CD14-positive monocyte (primary cell): ENCODE measurements around the gene SNX25. TPM values are rescaled to one million over a fixed set of nuclear protein-coding genes. Genes with fewer than 3 reads are reported as not detected.

Experiments used
- DNase-seq, 3 donors: peaks; one replicate each; pipeline ENCODE4 v3.0.0-alpha.2; 2011 to 2022
- H2AFZ ChIP-seq: 2 replicates; pipeline ENCODE4 v1.6.0; 2012; ENCODE audit warnings: mild to moderate bottlenecking, low read depth, low read length, inconsistent platforms; ENCODE audit not compliant: insufficient read depth, poor library complexity, severe bottlenecking
- H3K27ac ChIP-seq, 2 donors: 1 replicate in 1 of 2; 2 replicates in 1 of 2; pipeline ENCODE4 v1.5.1; 2012 to 2013; ENCODE audit warnings: low read length in 2 of 2, control low read depth in 1 of 2, inconsistent platforms in 1 of 2, low read depth in 1 of 2, mild to moderate bottlenecking in 1 of 2
- H3K27me3 ChIP-seq, 2 donors: one replicate each; pipeline versions ENCODE4 v1.6.0 to v1.6.1; 2011 to 2013; ENCODE audit warnings: low read length in 2 of 2; ENCODE audit not compliant: control insufficient read depth in 2 of 2, insufficient read depth in 2 of 2
- H3K36me3 ChIP-seq, 2 donors: replicated peaks in 1 of 2; 1 replicate in 1 of 2; 2 replicates in 1 of 2; pipeline versions ENCODE4 v1.5.1 to v1.6.1; 2012 to 2013; ENCODE audit warnings: low read length in 2 of 2, control low read depth in 1 of 2, inconsistent platforms in 1 of 2, mild to moderate bottlenecking in 1 of 2; ENCODE audit not compliant: insufficient read depth in 2 of 2, control insufficient read depth in 1 of 2
- H3K4me1 ChIP-seq, 2 donors: 1 replicate in 1 of 2; 2 replicates in 1 of 2; pipeline versions ENCODE4 v1.5.1 to v1.6.1; 2012 to 2013; ENCODE audit warnings: low read length in 2 of 2, control low read depth in 1 of 2, inconsistent platforms in 1 of 2, mild to moderate bottlenecking in 1 of 2, moderate library complexity in 1 of 2; ENCODE audit not compliant: insufficient read depth in 2 of 2, control insufficient read depth in 1 of 2
- H3K4me2 ChIP-seq: replicated peaks from 2 replicates; pipeline ENCODE3; 2012; ENCODE audit warnings: low read length, moderate library complexity, mild to moderate bottlenecking; ENCODE audit not compliant: poor library complexity, severe bottlenecking; ENCODE audit errors: extremely low read depth
- H3K4me3 ChIP-seq, 3 experiments: fragments of 200-600 bp in 1 of 3; sonication (generic) in 1 of 3; replicated peaks in 1 of 3; 1 replicate in 2 of 3; 2 replicates in 1 of 3; pipeline ENCODE4 v1.5.1; 2011 to 2013; ENCODE audit warnings: low read length in 3 of 3, mild to moderate bottlenecking in 3 of 3, control low read depth in 2 of 3, low read depth in 2 of 3, inconsistent platforms in 1 of 3, moderate library complexity in 1 of 3
- H3K79me2 ChIP-seq: 2 replicates; pipeline ENCODE4 v1.6.0; 2012; ENCODE audit warnings: mild to moderate bottlenecking, control low read depth, inconsistent platforms, low read length, moderate library complexity; ENCODE audit not compliant: insufficient read depth
- H3K9ac ChIP-seq: 2 replicates; pipeline ENCODE4 v1.6.0; 2017; ENCODE audit warnings: low read length, mild to moderate bottlenecking; ENCODE audit not compliant: insufficient read depth, poor library complexity, severe bottlenecking
- H3K9me3 ChIP-seq, 2 donors: replicated peaks in 1 of 2; 1 replicate in 1 of 2; 2 replicates in 1 of 2; pipeline versions ENCODE4 v1.5.1 to v1.6.1; 2012 to 2013; ENCODE audit warnings: low read length in 2 of 2, control low read depth in 1 of 2; ENCODE audit not compliant: control insufficient read depth in 1 of 2, insufficient read depth in 1 of 2
- H4K20me1 ChIP-seq: 2 replicates; pipeline ENCODE4 v1.6.0; 2012; ENCODE audit warnings: mild to moderate bottlenecking, low read length, control low read depth, moderate library complexity; ENCODE audit not compliant: insufficient read depth
- H3K27ac Mint-ChIP-seq, 7 donors: one replicate each; pipeline ENCODE4 v1.8.0; 2020; ENCODE audit warnings: mild to moderate bottlenecking in 7 of 7, mixed read lengths in 7 of 7, moderate library complexity in 6 of 7, inconsistent platforms in 2 of 7
- H3K27me3 Mint-ChIP-seq, 3 donors: one replicate each; pipeline ENCODE4 v1.8.0; 2021 to 2022; ENCODE audit warnings: low read depth in 3 of 3, mild to moderate bottlenecking in 3 of 3, mixed read lengths in 3 of 3, moderate library complexity in 3 of 3, inconsistent platforms in 1 of 3
- H3K36me3 Mint-ChIP-seq, 2 donors: one replicate each; pipeline ENCODE4 v1.8.0; 2020; ENCODE audit warnings: mixed read lengths in 2 of 2, inconsistent platforms in 1 of 2, mild to moderate bottlenecking in 1 of 2
- H3K4me1 Mint-ChIP-seq: one replicate; pipeline ENCODE4 v1.8.0; 2020; ENCODE audit warnings: mild to moderate bottlenecking, mixed read lengths
- H3K4me3 Mint-ChIP-seq, 2 donors: one replicate each; pipeline ENCODE4 v1.8.0; 2020; ENCODE audit warnings: mild to moderate bottlenecking in 2 of 2, mixed read lengths in 2 of 2, moderate library complexity in 1 of 2
- H3K9me3 Mint-ChIP-seq, 7 donors: one replicate each; pipeline ENCODE4 v1.8.0; 2020 to 2022; ENCODE audit warnings: mixed read lengths in 7 of 7, mild to moderate bottlenecking in 6 of 7, moderate library complexity in 6 of 7, inconsistent platforms in 2 of 7
- WGBS: methylation state at CpG from one replicate; pipeline ENCODE4 v1.1.5; 2013; ENCODE audit warnings: missing lambda C conversion rate; ENCODE audit not compliant: insufficient coverage; 5-methylcytosine and 5-hydroxymethylcytosine counted together
- intact Hi-C, 2 donors: fragments of 100-400 bp; cut with micrococcal nuclease; formaldehyde crosslinking; loops; one replicate each; pipeline versions ENCODE4 v1.15.0 to v1.15.1; 2023
- polyA plus RNA-seq, 3 donors: library from polyadenylated mRNA; depleted of rRNA in 1 of 3; unstranded in 2 of 3; stranded (reverse) in 1 of 3; fragments of 300-500 nt in 2 of 3; fragments of >200 nt in 1 of 3; fragmentation: Illumina TruSeq in 2 of 3; gene quantifications; 1 replicate in 2 of 3; 2 replicates in 1 of 3; pipeline ENCODE4 v1.2.3, GENCODE V29; 2012 to 2021
- TF ChIP-seq, protein P1 (sequence below): fragments of 200-600 bp; IDR thresholded peaks from one replicate; pipeline ENCODE4 v1.8.0; 2022; ENCODE audit warnings: antibody characterized with exemption, mild to moderate bottlenecking

The SNX25 gene
- polyA plus RNA-seq, 3 donors: 0.31 to 0.40 (median 0.36) TPM

DNA sequence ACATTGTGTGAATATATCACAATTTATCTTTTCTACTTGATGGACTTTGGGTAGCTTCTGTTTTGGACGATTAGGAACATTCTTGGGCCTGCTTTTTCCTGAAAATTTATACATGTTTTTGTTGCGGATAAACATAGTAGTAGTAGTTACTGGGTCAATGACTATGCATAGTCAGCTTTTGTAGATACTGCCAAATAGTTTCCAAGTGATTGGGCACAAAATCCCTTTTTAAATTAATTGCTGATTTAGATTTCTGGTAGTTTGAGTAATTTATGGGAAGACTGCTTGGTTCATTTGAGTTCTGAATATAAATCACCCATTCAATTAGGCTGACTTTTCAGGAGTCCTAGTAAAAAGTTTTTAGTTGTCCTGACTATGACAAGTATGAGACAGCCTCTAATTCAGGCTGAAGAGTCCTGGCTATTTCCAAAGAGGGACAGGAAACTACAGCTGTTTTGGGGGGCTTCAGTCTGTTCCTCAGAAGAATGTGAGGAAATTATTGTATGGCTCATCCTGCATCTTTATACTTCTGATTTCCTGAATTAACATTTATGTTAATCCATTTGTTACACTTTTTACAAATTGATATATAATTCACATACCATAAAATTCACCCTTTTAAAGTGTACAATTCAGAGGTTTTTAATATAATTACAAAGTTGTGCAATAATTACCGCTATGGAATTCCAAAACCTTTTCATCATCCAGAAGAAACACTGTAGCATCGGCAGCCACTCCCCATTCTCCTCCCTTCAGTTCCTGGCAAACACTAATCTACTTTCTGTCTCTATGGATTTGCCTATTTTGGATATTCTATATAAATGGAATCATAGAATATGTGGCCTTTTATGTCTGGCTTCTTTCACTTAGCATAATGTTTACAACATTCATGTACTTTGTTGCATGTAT lies 172.1 kb downstream of the SNX25 start:
- no peak for DNase-seq
- Mint-ChIP-seq H3K36me3 (no peaks in the 10 kb centered on the region), H3K4me3 (no peak overlapping the region)

DNA sequence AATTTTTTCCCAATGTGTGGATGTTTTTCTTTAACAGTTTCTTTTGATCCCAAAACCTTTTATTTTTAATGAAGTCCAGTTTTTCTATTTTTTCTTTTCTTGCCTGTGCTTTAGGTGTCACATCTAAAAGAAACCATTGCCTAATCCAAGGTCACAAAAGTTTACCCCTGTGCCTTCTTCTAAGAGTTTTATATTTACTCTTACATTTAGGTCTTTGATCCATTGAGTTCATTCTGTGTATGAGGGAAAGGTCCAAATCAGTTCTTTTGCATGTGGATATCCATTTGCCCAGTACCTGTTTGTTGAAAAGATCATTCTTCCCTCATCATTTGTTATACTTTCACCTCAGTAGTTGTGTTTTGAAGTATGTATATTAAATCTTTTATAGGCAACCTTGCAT lies 173.4 kb downstream of the SNX25 start:
- Mint-ChIP-seq H3K36me3 (no peaks in the 10 kb centered on the region), H3K4me1 (peaks cover 9% of the 10 kb centered on the region), H3K4me3 (no peak overlapping the region), H3K9me3 (peaks cover 3 to 15% (median 8%) of the 10 kb centered on the region in 7 donors), H3K27ac (no peak overlapping the region), H3K27me3 (peaks cover 30 to 38% (median 36%) of the 10 kb centered on the region in 3 donors)
- Histone ChIP-seq H3K79me2 (no peaks in the 10 kb centered on the region), H3K4me1 (peaks cover 0 to 3% of the 10 kb centered on the region in 2 donors), H4K20me1 (no peaks in the 10 kb centered on the region), H3K4me3 (no peak overlapping the region), H3K9ac (no peak overlapping the region), H3K4me2 (no peak overlapping the region), H3K9me3 (peaks cover 0 to 8% of the 10 kb centered on the region in 2 donors), H2AFZ (no peak overlapping the region), H3K27ac (no peak overlapping the region), H3K36me3 (no peaks in the 10 kb centered on the region), H3K27me3 (peaks cover 18 to 30% of the 10 kb centered on the region in 2 donors)
- DNase-seq: no peak
- intact Hi-C loops: no loop called here
- TF ChIP-seq, protein P1, sequence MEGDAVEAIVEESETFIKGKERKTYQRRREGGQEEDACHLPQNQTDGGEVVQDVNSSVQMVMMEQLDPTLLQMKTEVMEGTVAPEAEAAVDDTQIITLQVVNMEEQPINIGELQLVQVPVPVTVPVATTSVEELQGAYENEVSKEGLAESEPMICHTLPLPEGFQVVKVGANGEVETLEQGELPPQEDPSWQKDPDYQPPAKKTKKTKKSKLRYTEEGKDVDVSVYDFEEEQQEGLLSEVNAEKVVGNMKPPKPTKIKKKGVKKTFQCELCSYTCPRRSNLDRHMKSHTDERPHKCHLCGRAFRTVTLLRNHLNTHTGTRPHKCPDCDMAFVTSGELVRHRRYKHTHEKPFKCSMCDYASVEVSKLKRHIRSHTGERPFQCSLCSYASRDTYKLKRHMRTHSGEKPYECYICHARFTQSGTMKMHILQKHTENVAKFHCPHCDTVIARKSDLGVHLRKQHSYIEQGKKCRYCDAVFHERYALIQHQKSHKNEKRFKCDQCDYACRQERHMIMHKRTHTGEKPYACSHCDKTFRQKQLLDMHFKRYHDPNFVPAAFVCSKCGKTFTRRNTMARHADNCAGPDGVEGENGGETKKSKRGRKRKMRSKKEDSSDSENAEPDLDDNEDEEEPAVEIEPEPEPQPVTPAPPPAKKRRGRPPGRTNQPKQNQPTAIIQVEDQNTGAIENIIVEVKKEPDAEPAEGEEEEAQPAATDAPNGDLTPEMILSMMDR: no peak

More for the DNA sequence above, 172.1 kb downstream of the SNX25 start:
- H3K27ac Mint-ChIP-seq: no peak overlapping the region
- H3K79me2 ChIP-seq: no peaks in the 10 kb centered on the region
- TF ChIP-seq, protein P1: no peak
- H3K9me3 Mint-ChIP-seq: peaks cover 3 to 15% (median 8%) of the 10 kb centered on the region in 7 donors
- intact Hi-C loops: no loop called here
- peaks cover 0 to 3% of the 10 kb centered on the region in 2 donors for H3K4me1 ChIP-seq
- no peak overlapping the region for H3K4me2 ChIP-seq
- no peak overlapping the region for H2AFZ ChIP-seq
- H3K27ac ChIP-seq: no peak overlapping the region
- peaks cover 29 to 36% (median 35%) of the 10 kb centered on the region in 3 donors for H3K27me3 Mint-ChIP-seq
- H3K27me3 ChIP-seq: peaks cover 18 to 30% of the 10 kb centered on the region in 2 donors
- WGBS: 100% methylated on average over 1 of the region's 4 CpGs
- H3K4me1 Mint-ChIP-seq: peaks cover 9% of the 10 kb centered on the region
- peaks cover 0 to 8% of the 10 kb centered on the region in 2 donors for H3K9me3 ChIP-seq
- H4K20me1 ChIP-seq: no peaks in the 10 kb centered on the region
- no peak overlapping the region for H3K9ac ChIP-seq
- H3K36me3 ChIP-seq: no peaks in the 10 kb centered on the region
- no peak overlapping the region for H3K4me3 ChIP-seq
